ENCODE results near the gene SCML1.

GRCh38 chrX:17706676-17707075 lies 30.6 kb upstream of the SCML1 start:
- TF ChIP-seq CTCF (IDR thresholded peaks at IDR 0.05) (no peak), POLR2A (IDR thresholded peaks at IDR 0.05) (no peak), EP300 (IDR thresholded peaks at IDR 0.05) (no peak)

Data from tibial nerve (tissue), 4 donors.